Measurements from ENCODE around the gene TMEM41B. TPM values are rescaled to one million over a fixed set of nuclear protein-coding genes. Genes with fewer than 3 reads are reported as not detected.

TMEM41B gene
- total and polyA plus RNA-seq, 2 experiments from 2014 or later = 35.3 to 47.7 TPM

GRCh38 chr11:9285850-9286587, 28.4 kb downstream of the TMEM41B start:
- 84 to 85% methylated on average over 14 of the region's 14 CpGs for WGBS, 2 experiments (ENCODE audit: low coverage in 1 of 2, low lambda C conversion rate in 2 of 2, missing lambda C conversion rate in 2 of 2)
- Histone ChIP-seq H3K79me2 (ENCODE audit: insufficient read depth) (peaks cover 40% of the 10 kb centered on the region), H3K27me3 (replicated peaks; ENCODE audit: insufficient read depth) (no peaks in the 10 kb centered on the region), H3K36me3 (ENCODE audit: low read depth) (peaks cover 31% of the 10 kb centered on the region), H3K9me2 (ENCODE audit: insufficient read depth) (no peaks in the 10 kb centered on the region), H3K27ac (no peak overlapping the region), H3K9me3 (ENCODE audit: low read depth) (no peaks in the 10 kb centered on the region), H3K9ac (no peak overlapping the region), H3K4me1 (ENCODE audit: insufficient read depth) (no peaks in the 10 kb centered on the region), H3K4me2 (ENCODE audit: unreplicated experiment) (no peak overlapping the region), H4K20me1 (ENCODE audit: insufficient read depth) (no peaks in the 10 kb centered on the region), H3K4me3 (no peak overlapping the region), H2AFZ (no peak overlapping the region), H3F3A (ENCODE audit: insufficient read depth) (peaks cover 4% of the 10 kb centered on the region; the same call in 1 of the 2 replicates)
- no peak for DNase-seq
- in situ Hi-C loops (cut with MboI) = no loop called here
- TF ChIP-seq EZH2phosphoT487 (IDR thresholded peaks at IDR 0.05; ENCODE audit: insufficient read depth, low read depth) = no peak
- no peak for TF ChIP-seq EZH2 (IDR thresholded peaks at IDR 0.05; ENCODE audit: insufficient read depth, poor library complexity, severe bottlenecking)

GRCh38 chr11:9280655-9281301, 33.6 kb downstream of the TMEM41B start:
- Histone ChIP-seq H3K4me1 (ENCODE audit: insufficient read depth) (no peaks in the 10 kb centered on the region), H3K27me3 (replicated peaks; ENCODE audit: insufficient read depth) (no peaks in the 10 kb centered on the region), H3K36me3 (ENCODE audit: low read depth) (peaks cover 26% of the 10 kb centered on the region), H3K4me3 (no peak overlapping the region), H2AFZ (no peak overlapping the region), H3K9me2 (ENCODE audit: insufficient read depth) (no peaks in the 10 kb centered on the region), H3K9ac (no peak overlapping the region), H3K27ac (no peak overlapping the region), H3F3A (ENCODE audit: insufficient read depth) (peaks cover 4% of the 10 kb centered on the region; the same call in 1 of the 2 replicates), H3K9me3 (ENCODE audit: low read depth) (no peaks in the 10 kb centered on the region), H4K20me1 (ENCODE audit: insufficient read depth) (no peaks in the 10 kb centered on the region), H3K79me2 (ENCODE audit: insufficient read depth) (peaks cover 4% of the 10 kb centered on the region; the same call in 1 of the 2 replicates), H3K4me2 (ENCODE audit: unreplicated experiment) (no peak overlapping the region)
- TF ChIP-seq EZH2 (IDR thresholded peaks at IDR 0.05; ENCODE audit: insufficient read depth, poor library complexity, severe bottlenecking) (no peak), EZH2phosphoT487 (IDR thresholded peaks at IDR 0.05; ENCODE audit: insufficient read depth, low read depth) (no peak)
- DNase-seq = no peak
- in situ Hi-C loops (cut with MboI) = no loop called here
- WGBS, 2 experiments (ENCODE audit: low coverage in 1 of 2, low lambda C conversion rate in 2 of 2, missing lambda C conversion rate in 2 of 2) = 78 to 80% methylated on average over 4 of the region's 4 CpGs

- Histone ChIP-seq H2AFZ (no peak overlapping the region), H3K27me3 (replicated peaks; ENCODE audit: insufficient read depth) (no peaks in the 10 kb centered on the region), H4K20me1 (ENCODE audit: insufficient read depth) (no peaks in the 10 kb centered on the region), H3K4me2 (ENCODE audit: unreplicated experiment) (no peak overlapping the region), H3K79me2 (ENCODE audit: insufficient read depth) (peaks cover 4% of the 10 kb centered on the region; the same call in 1 of the 2 replicates), H3K9me2 (ENCODE audit: insufficient read depth) (no peaks in the 10 kb centered on the region), H3K36me3 (ENCODE audit: low read depth) (peaks cover 12% of the 10 kb centered on the region; the same call in 1 of the 2 replicates), H3K4me3 (no peak overlapping the region), H3K9ac (no peak overlapping the region), H3K27ac (no peak overlapping the region), H3K4me1 (ENCODE audit: insufficient read depth) (no peaks in the 10 kb centered on the region), H3F3A (ENCODE audit: insufficient read depth) (peaks cover 12% of the 10 kb centered on the region; the same call in 1 of the 2 replicates), H3K9me3 (ENCODE audit: low read depth) (no peaks in the 10 kb centered on the region)
- WGBS, 2 experiments (ENCODE audit: low coverage in 1 of 2, low lambda C conversion rate in 2 of 2, missing lambda C conversion rate in 2 of 2) = 74 to 82% methylated on average over 8 of the region's 8 CpGs
- no peak for DNase-seq
- TF ChIP-seq EZH2 (IDR thresholded peaks at IDR 0.05; ENCODE audit: insufficient read depth, poor library complexity, severe bottlenecking) (no peak), EZH2phosphoT487 (IDR thresholded peaks at IDR 0.05; ENCODE audit: insufficient read depth, low read depth) (no peak)
- in situ Hi-C loops (cut with MboI) = no loop called here
Observed at GRCh38 chr11:9277176-9277575, 37.2 kb downstream of the TMEM41B start.

- Histone ChIP-seq H4K20me1 (ENCODE audit: insufficient read depth) (no peaks in the 10 kb centered on the region), H3K27ac (no peak overlapping the region)
- DNase-seq = no peak
Observed at GRCh38 chr11:9276571-9276970, 37.8 kb downstream of the TMEM41B start.

More at GRCh38 chr11:9276571-9276970, 37.8 kb downstream of the TMEM41B start:
- no peaks in the 10 kb centered on the region for H3K4me1 ChIP-seq (ENCODE audit: insufficient read depth)
- no peaks in the 10 kb centered on the region for H3K9me2 ChIP-seq (ENCODE audit: insufficient read depth)
- in situ Hi-C loops (cut with MboI) = no loop called here
- no peak overlapping the region for H3K9ac ChIP-seq
- no peaks in the 10 kb centered on the region for H3K9me3 ChIP-seq (ENCODE audit: low read depth)
- TF ChIP-seq EZH2 (IDR thresholded peaks at IDR 0.05; ENCODE audit: insufficient read depth, poor library complexity, severe bottlenecking) (no peak), EZH2phosphoT487 (IDR thresholded peaks at IDR 0.05; ENCODE audit: insufficient read depth, low read depth) (no peak)
- H3K4me3 ChIP-seq = no peak overlapping the region
- peaks cover 10% of the 10 kb centered on the region; the same call in 1 of the 2 replicates for H3K36me3 ChIP-seq (ENCODE audit: low read depth)
- H3K79me2 ChIP-seq (ENCODE audit: insufficient read depth) = no peaks in the 10 kb centered on the region
- no peaks in the 10 kb centered on the region for H3K27me3 ChIP-seq (replicated peaks; ENCODE audit: insufficient read depth)
- no peak overlapping the region for H3K4me2 ChIP-seq (ENCODE audit: unreplicated experiment)
- H3F3A ChIP-seq (ENCODE audit: insufficient read depth) = peaks cover 12% of the 10 kb centered on the region; the same call in 1 of the 2 replicates
- 83 to 86% methylated on average over 3 of the region's 3 CpGs for WGBS, 2 experiments (ENCODE audit: low coverage in 1 of 2, low lambda C conversion rate in 2 of 2, missing lambda C conversion rate in 2 of 2)
- no peak overlapping the region for H2AFZ ChIP-seq
